ENCODE data around the gene TRIM22.
A peak's percentile ranks its signal among the peaks of the same experiment; 100 is the strongest.
"Not testable (repeated sequence)": the region's sequence is repeated elsewhere in the genome, so short reads cannot be mapped to it uniquely, and the experiment has no call there.

The TRIM22 gene

DNA sequence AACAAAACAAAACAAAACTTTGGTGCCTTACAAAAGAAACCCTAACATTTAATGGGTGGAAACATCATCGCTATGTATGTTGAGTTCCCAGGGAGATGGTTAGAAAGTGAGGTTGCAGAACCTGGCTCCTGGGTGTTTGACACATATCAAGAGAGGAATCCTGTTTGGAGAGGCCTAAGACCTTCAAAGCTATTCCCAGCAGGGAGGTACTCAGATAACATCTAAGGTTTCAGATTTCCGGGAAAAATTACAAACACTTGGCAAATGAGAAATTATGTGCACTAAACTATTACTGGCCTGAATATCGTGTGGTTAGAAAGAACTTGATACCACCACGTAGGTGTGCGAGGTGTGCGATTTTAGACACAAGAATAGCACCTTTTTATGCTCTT lies 23.2 kb upstream of the TRIM22 start:
- Histone ChIP-seq H3K79me2 (ENCODE audit: control insufficient read depth, insufficient read depth, low read length, unreplicated experiment) (peaks cover 5% of the 10 kb centered on the region), H3K36me3 (ENCODE audit: insufficient read depth, low read length) (peaks cover 26% of the 10 kb centered on the region), H3K27me3 (ENCODE audit: insufficient read depth, low read length) (no peaks in the 10 kb centered on the region), H2AFZ (ENCODE audit: low read length, unreplicated experiment) (no peak overlapping the region), H3K4me3 (ENCODE audit: low read depth, low read length) (no peak overlapping the region), H3K27ac (ENCODE audit: low read depth, low read length) (no peak overlapping the region), H3K4me1 (ENCODE audit: control insufficient read depth, insufficient read depth, low read length, unreplicated experiment) (no peaks in the 10 kb centered on the region)

GRCh38 chr11:5671831-5672230 lies 17.8 kb upstream of the TRIM22 start:
- Histone ChIP-seq H2AFZ (ENCODE audit: low read length, unreplicated experiment) (no peak overlapping the region), H3K4me3 (ENCODE audit: low read depth, low read length) (no peak overlapping the region), H3K36me3 (ENCODE audit: insufficient read depth, low read length) (peaks cover 6% of the 10 kb centered on the region), H3K4me1 (ENCODE audit: control insufficient read depth, insufficient read depth, low read length, unreplicated experiment) (peaks cover 6% of the 10 kb centered on the region), H3K79me2 (ENCODE audit: control insufficient read depth, insufficient read depth, low read length, unreplicated experiment) (peaks cover 15% of the 10 kb centered on the region), H3K27me3 (ENCODE audit: insufficient read depth, low read length) (no peaks in the 10 kb centered on the region), H3K27ac (ENCODE audit: low read depth, low read length) (no peak overlapping the region)

DNA sequence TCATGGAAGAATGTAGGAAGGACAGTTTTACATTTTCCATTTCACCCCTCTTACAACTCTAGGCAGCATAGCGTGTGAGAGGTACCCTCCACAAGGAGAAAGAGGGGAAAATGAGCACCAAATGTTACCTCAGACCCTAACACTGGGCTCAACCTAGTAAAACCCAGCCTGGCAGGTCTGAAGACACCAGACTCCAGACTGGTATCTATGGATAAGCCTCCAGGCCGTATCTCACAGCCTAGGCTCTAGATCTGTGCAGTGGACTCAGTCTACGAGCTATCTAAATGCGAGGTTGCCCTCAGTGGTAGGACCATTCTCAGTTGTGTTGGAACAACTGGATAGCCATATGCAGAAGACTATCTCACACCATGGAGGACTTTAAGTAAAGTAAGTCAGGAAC lies 15.2 kb upstream of the TRIM22 start:
- Histone ChIP-seq H3K79me2 (ENCODE audit: control insufficient read depth, insufficient read depth, low read length, unreplicated experiment) (peaks cover 15% of the 10 kb centered on the region), H2AFZ (ENCODE audit: low read length, unreplicated experiment) (no peak overlapping the region), H3K4me3 (ENCODE audit: low read depth, low read length) (no peak overlapping the region), H3K36me3 (ENCODE audit: insufficient read depth, low read length) (peaks cover 20% of the 10 kb centered on the region), H3K4me1 (ENCODE audit: control insufficient read depth, insufficient read depth, low read length, unreplicated experiment) (peaks cover 6% of the 10 kb centered on the region), H3K27me3 (ENCODE audit: insufficient read depth, low read length) (no peaks in the 10 kb centered on the region), H3K27ac (ENCODE audit: low read depth, low read length) (no peak overlapping the region)

DNA sequence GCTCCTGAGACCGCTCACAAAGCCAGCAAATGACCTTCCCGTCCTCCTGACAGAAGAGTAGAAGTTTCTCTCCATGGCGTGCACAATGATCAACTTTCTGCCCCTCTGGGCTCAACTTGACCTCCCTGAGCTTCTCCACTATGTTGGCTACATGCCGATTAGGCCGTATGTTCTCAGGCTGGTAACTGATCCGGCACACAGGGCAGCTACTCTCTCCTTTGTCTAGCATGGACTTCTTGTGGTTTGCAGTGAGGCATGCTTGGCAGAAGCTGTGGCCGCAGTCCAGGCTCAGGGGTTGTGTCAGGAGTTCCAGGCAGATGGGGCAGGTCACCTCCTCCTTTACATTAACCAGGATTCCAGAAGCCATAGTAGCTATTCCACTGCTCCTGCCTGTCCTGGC lies 9.8 kb upstream of the TRIM22 start:
- H3K27me3 ChIP-seq (ENCODE audit: insufficient read depth, low read length) = no peaks in the 10 kb centered on the region
- no peaks in the 10 kb centered on the region for H3K4me1 ChIP-seq (ENCODE audit: control insufficient read depth, insufficient read depth, low read length, unreplicated experiment)
- no peak overlapping the region for H2AFZ ChIP-seq (ENCODE audit: low read length, unreplicated experiment)
- H3K27ac ChIP-seq (ENCODE audit: low read depth, low read length) = no peak overlapping the region
- H3K79me2 ChIP-seq (ENCODE audit: control insufficient read depth, insufficient read depth, low read length, unreplicated experiment) = peaks cover 34% of the 10 kb centered on the region
- H3K36me3 ChIP-seq (ENCODE audit: insufficient read depth, low read length) = peaks cover 32% of the 10 kb centered on the region
- no peak overlapping the region for H3K4me3 ChIP-seq (ENCODE audit: low read depth, low read length)

GRCh38 chr11:5682890-5683441 lies 6.6 kb upstream of the TRIM22 start:
- H3K4me3 ChIP-seq (ENCODE audit: low read depth, low read length); H3K27ac ChIP-seq (ENCODE audit: low read depth, low read length); H2AFZ ChIP-seq (ENCODE audit: low read length, unreplicated experiment); H3K27me3 ChIP-seq (ENCODE audit: insufficient read depth, low read length); H3K4me1 ChIP-seq (ENCODE audit: control insufficient read depth, insufficient read depth, low read length, unreplicated experiment): not testable (repeated sequence)
- peaks cover 26% of the 10 kb centered on the region for H3K36me3 ChIP-seq (ENCODE audit: insufficient read depth, low read length)
- peaks cover 34% of the 10 kb centered on the region for H3K79me2 ChIP-seq (ENCODE audit: control insufficient read depth, insufficient read depth, low read length, unreplicated experiment)

- peak overlapping the region; percentile 95; the same call in 1 of the 2 replicates for H3K27ac ChIP-seq (ENCODE audit: low read depth, low read length)
- not testable (repeated sequence) for H3K4me1 ChIP-seq (ENCODE audit: control insufficient read depth, insufficient read depth, low read length, unreplicated experiment); H2AFZ ChIP-seq (ENCODE audit: low read length, unreplicated experiment); H3K27me3 ChIP-seq (ENCODE audit: insufficient read depth, low read length)
- H3K36me3 ChIP-seq (ENCODE audit: insufficient read depth, low read length) = peaks cover 20% of the 10 kb centered on the region
- peaks cover 34% of the 10 kb centered on the region for H3K79me2 ChIP-seq (ENCODE audit: control insufficient read depth, insufficient read depth, low read length, unreplicated experiment)
- H3K4me3 ChIP-seq (ENCODE audit: low read depth, low read length) = peak overlapping the region; percentile 79
Observed at GRCh38 chr11:5683620-5684019, 6.0 kb upstream of the TRIM22 start.

DNA sequence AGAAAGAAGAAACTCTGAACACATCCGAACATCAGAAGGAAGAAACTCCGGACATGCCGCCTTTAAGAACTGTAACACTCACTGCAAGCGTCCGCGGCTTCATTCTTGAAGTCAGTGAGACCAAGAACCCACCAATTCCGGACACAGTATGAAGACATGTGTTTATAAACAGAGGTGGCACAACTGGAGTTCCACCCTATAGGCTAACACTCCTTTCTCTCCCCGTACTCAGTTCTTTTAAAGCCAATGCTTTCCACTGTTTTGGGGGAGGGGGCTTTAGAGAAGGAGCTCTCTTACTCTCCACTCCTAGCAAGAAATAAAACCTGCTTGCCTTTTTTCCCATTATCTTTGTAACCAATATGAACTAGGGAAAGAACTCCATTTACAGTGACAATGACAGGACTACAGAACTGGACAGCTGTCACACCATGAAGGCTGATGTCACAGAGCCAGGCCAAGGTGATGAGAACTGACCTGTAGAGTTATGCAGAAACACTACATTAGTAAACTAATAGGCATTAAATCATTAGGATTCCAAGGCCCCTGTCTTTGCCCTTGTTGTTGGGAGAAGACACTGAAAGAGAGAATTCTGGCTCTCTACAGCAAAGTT lies 5.4 kb upstream of the TRIM22 start:
- Histone ChIP-seq H3K36me3 (ENCODE audit: insufficient read depth, low read length) (peaks cover 15% of the 10 kb centered on the region), H3K4me1 (ENCODE audit: control insufficient read depth, insufficient read depth, low read length, unreplicated experiment) (peaks cover 9% of the 10 kb centered on the region), H3K27me3 (ENCODE audit: insufficient read depth, low read length) (no peaks in the 10 kb centered on the region), H2AFZ (ENCODE audit: low read length, unreplicated experiment) (no peak overlapping the region), H3K27ac (ENCODE audit: low read depth, low read length) (peak overlapping the region; percentile 95), H3K4me3 (ENCODE audit: low read depth, low read length) (peak overlapping the region; percentile 79), H3K79me2 (ENCODE audit: control insufficient read depth, insufficient read depth, low read length, unreplicated experiment) (peaks cover 34% of the 10 kb centered on the region)

- Histone ChIP-seq H3K4me3 (ENCODE audit: low read depth, low read length) (peak within 1 kb of the TSS; percentile 79), H3K27me3 (ENCODE audit: insufficient read depth, low read length) (no peaks in the 10 kb centered on the region), H3K27ac (ENCODE audit: low read depth, low read length) (peak within 1 kb of the TSS; percentile 95), H3K36me3 (ENCODE audit: insufficient read depth, low read length) (peaks cover 8% of the 10 kb centered on the region; the same call in 1 of the 2 replicates), H3K4me1 (ENCODE audit: control insufficient read depth, insufficient read depth, low read length, unreplicated experiment) (peaks cover 10% of the 10 kb centered on the region), H3K79me2 (ENCODE audit: control insufficient read depth, insufficient read depth, low read length, unreplicated experiment) (peaks cover 36% of the 10 kb centered on the region), H2AFZ (ENCODE audit: low read length, unreplicated experiment) (peak within 1 kb of the TSS; percentile 49)
Observed at GRCh38 chr11:5684646-5685362, 4.8 kb upstream of the TRIM22 start, which contains the start of gene TRIM5. Gene TRIM5 (minus strand): TSS chr11:5685074. CDS start chr11:5680177, 4,897 bp downstream.

- Histone ChIP-seq H3K4me1 (ENCODE audit: control insufficient read depth, insufficient read depth, low read length, unreplicated experiment) (peaks cover 10% of the 10 kb centered on the region), H3K4me3 (ENCODE audit: low read depth, low read length) (no peak overlapping the region), H3K79me2 (ENCODE audit: control insufficient read depth, insufficient read depth, low read length, unreplicated experiment) (peaks cover 44% of the 10 kb centered on the region), H3K36me3 (ENCODE audit: insufficient read depth, low read length) (no peaks in the 10 kb centered on the region), H2AFZ (ENCODE audit: low read length, unreplicated experiment) (no peak overlapping the region), H3K27me3 (ENCODE audit: insufficient read depth, low read length) (no peaks in the 10 kb centered on the region), H3K27ac (ENCODE audit: low read depth, low read length) (no peak overlapping the region)
Observed at GRCh38 chr11:5686426-5686825, 3.2 kb upstream of the TRIM22 start.

DNA sequence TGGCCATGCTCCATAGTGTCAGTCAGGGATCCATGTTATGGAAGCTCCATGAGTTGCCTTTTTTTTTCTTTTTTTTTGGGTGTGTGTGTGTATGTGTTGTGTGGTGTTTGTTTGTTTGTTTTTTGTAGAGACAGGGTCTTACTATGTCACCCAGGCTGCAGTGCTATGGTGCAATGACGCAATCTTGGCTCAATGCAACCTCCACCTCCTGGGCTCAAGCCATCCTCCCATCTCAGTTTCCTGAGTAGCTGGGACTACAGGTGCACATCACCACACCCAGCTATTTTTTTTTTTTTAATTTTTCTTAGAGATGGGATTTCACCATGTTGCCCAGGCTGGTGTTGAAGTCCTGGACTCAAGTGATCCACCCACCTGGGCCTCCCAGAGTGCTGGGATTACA lies 1.1 kb upstream of the TRIM22 start:
- H3K27ac ChIP-seq (ENCODE audit: low read depth, low read length) = peak overlapping the region; percentile 95
- H3K4me3 ChIP-seq (ENCODE audit: low read depth, low read length) = no peak overlapping the region

GRCh38 chr11:5690216-5690615 lies 626 bp downstream of the TRIM22 start:
- peaks cover 21% of the 10 kb centered on the region for H3K4me1 ChIP-seq (ENCODE audit: control insufficient read depth, insufficient read depth, low read length, unreplicated experiment)
- H3K4me3 ChIP-seq (ENCODE audit: low read depth, low read length) = peak overlapping the region; percentile 95
- H3K79me2 ChIP-seq (ENCODE audit: control insufficient read depth, insufficient read depth, low read length, unreplicated experiment) = peaks cover 48% of the 10 kb centered on the region
- H2AFZ ChIP-seq (ENCODE audit: low read length, unreplicated experiment) = peak overlapping the region; percentile 42
- H3K27me3 ChIP-seq (ENCODE audit: insufficient read depth, low read length) = no peaks in the 10 kb centered on the region
- H3K36me3 ChIP-seq (ENCODE audit: insufficient read depth, low read length) = no peaks in the 10 kb centered on the region; the same call in 1 of the 2 replicates
- H3K27ac ChIP-seq (ENCODE audit: low read depth, low read length) = peak overlapping the region; percentile 95

More for the DNA sequence above, 1.1 kb upstream of the TRIM22 start:
- H3K4me1 ChIP-seq (ENCODE audit: control insufficient read depth, insufficient read depth, low read length, unreplicated experiment) = peaks cover 17% of the 10 kb centered on the region
- no peaks in the 10 kb centered on the region for H3K27me3 ChIP-seq (ENCODE audit: insufficient read depth, low read length)
- no peaks in the 10 kb centered on the region for H3K36me3 ChIP-seq (ENCODE audit: insufficient read depth, low read length)
- no peak overlapping the region for H2AFZ ChIP-seq (ENCODE audit: low read length, unreplicated experiment)
- H3K79me2 ChIP-seq (ENCODE audit: control insufficient read depth, insufficient read depth, low read length, unreplicated experiment) = peaks cover 40% of the 10 kb centered on the region

Measured in ACC112 (cell line).